Measurements from ENCODE around the gene PLXDC2.

The PLXDC2 gene

DNA sequence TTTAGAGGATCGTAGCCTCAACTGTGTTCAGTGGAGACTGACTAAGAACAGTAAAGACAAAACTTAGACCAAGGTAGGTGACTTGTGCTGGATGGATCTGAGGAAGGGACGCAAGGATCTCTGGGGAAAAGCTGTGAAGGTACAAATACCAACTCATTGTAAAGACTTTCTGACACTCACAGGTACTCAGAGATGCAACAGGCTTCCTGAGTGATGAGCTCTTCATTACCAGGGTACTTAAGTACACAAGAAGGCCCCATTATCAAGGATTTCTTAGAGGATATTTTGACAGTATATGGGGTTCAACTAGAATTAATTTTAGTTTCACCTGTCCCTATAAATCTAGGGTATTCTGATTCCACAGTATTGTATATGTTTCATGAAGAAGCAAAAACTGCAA lies 440.7 kb downstream of the PLXDC2 start:
- no peak overlapping the region for H3K4me3 ChIP-seq (ENCODE audit: low read length)
- no peak for TF ChIP-seq ZNF274 (IDR thresholded peaks at IDR 0.05; ENCODE audit: low read depth, low read length)

DNA sequence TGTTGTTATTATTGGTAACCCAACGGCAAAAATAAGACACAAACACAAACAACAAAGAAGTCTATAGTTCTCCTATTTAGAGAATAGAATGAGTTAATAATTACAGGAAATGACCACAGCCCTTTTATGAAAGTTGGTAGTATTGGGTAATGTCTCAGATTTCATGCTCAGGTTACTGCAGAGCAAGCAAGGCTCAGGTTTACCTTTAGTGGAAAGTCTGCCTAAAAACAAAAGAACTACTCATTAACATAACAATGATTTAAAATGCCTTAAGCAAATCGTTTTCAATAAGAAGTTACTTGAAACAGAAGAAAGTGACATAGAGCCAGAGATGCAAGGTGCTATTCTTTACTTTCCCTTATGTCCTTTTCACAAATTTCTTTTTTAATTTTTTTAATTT lies 441.2 kb downstream of the PLXDC2 start:
- TF ChIP-seq ZNF274 (IDR thresholded peaks at IDR 0.05; ENCODE audit: low read depth, low read length) = no peak
- no peak overlapping the region for H3K4me3 ChIP-seq (ENCODE audit: low read length)

DNA sequence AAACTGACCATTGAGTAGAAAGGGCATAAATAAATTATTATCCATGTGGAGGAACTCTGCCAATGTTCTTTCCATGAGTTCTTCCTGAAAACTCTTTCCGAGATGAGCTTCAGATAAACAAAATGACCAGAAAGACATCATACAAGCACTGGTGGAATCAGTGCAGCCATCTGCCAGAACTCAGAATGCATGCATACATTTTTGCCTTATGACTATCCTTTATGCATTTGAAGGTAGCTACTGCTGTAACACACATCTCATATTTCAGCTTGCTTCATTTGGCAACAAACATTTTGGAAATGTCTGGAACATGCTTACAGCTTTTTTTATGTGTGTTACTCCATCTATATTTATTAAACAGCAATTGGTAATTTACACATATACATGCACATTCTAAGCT lies 448.9 kb downstream of the PLXDC2 start:
- no peak overlapping the region for H3K4me3 ChIP-seq (ENCODE audit: low read length)
- TF ChIP-seq ZNF274 (IDR thresholded peaks at IDR 0.05; ENCODE audit: low read depth, low read length) = no peak

DNA sequence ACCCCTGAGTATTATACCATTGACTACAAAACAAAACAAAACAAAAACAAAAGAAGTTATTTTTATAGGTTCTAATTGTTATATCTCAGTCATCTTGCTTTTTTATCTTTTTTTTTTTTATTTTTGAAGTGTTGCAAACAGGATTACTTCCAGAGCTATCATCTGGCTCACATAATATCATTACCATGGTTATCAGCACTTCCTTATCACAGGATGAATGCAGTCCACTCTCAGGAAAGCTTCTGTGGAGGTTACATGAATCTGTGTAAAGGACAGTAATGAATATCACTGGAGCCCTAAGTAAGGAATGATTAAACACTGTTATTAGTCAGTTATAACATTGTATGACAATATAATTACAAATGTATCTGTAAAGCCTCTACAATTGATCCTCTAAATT lies 451.5 kb downstream of the PLXDC2 start:
- no peak for TF ChIP-seq ZNF274 (IDR thresholded peaks at IDR 0.05; ENCODE audit: low read depth, low read length)
- no peak overlapping the region for H3K4me3 ChIP-seq (ENCODE audit: low read length)

DNA sequence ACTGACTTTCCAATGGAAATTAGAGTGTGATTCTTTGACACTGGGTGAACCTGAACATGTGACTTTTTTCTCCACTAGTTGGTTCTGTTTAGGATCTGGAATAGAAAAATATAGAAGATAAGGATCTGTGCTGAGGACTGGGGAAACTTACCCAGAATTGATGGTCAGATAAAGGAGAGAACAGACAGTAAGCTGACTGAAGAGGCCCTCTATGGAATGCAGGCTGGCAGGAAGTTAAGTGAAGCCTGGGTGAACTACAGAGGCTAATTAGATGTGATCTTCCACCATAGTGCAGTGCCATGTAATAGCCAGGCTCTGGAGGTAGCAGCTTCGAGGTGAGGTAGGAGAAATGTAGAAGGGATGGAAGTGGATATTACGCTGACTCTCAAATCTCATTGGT lies 455.3 kb downstream of the PLXDC2 start:
- TF ChIP-seq ZNF274 (IDR thresholded peaks at IDR 0.05; ENCODE audit: low read depth, low read length) = no peak
- H3K4me3 ChIP-seq (ENCODE audit: low read length) = no peak overlapping the region

DNA sequence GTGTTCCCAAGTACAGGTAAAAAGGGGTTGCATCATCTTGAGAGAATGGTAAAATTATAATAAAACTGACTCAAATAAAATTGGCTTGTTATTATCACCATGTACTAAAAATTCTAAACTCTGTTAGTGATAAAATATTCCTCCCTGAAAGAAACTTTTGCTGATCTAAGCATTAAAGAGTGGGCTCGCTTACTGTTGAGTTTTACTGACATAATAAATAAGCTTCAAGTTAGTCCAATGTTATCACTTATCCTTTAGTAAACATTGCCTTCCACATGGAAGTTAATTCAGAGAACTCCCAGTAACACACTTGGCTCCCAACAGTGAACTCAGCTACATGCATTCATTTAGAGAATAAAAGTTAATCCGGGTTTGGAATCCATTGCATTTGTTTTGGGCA lies 456.4 kb downstream of the PLXDC2 start:
- H3K4me3 ChIP-seq (ENCODE audit: low read length) = no peak overlapping the region
- TF ChIP-seq ZNF274 (IDR thresholded peaks at IDR 0.05; ENCODE audit: low read depth, low read length) = no peak

DNA sequence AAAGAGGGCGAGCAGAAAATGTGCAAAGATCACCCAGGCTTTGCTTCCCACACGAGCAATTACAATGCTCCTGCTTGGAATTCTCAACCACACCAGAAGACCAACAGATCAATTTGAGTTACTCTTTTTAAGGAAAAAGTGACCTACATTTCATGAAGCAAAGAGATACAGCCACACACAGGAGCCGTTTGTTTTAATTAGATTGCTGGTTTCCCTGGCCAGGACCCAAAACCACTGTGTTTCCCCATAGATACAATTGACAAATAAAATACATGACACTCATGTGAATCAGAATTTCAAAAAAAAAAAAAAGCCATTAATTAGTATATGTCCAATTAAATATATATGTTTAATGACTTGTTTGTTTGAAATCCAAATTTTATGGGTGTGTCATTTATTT lies 458.3 kb downstream of the PLXDC2 start:
- TF ChIP-seq ZNF274 (IDR thresholded peaks at IDR 0.05; ENCODE audit: low read depth, low read length) = no peak
- H3K4me3 ChIP-seq (ENCODE audit: low read length) = no peak overlapping the region

DNA sequence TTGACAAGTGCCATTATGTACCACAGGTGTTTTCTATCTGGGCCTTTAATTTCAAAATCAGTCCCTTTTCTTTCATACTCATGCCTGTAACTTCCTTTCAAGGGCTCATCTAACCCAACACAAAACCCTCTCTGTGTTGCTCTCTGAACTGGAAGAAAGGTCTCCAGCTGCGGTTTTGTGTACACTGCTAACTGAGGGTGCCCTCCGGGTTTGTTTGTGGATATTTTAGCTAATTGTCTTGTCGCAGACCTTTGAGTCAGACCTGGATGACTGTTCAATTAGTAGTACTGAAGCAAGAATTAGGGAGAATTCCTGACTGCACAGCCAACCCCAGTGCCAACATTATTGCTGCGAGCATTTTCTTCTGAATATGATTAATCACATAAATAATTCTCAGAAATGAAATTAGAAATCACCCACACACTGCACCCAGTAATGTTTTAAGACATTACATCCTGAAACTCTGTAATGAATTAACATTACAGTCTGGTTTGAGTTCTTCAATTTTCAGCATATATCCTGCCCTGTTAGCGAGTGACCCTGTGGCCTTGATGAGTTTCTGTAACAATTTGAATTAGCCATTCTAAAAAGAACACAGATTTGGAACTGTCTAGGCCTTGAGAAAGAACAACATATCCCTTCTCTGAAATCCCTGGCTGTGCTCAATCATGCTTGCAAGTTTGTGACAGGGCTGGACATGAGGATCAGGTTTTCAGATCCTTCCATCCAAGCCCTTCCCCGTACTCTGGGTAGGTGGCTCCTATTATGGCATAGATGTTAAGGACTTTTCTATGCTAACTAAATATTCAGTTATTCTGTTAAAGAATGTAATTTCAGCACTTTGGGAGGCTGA lies 460.1 kb downstream of the PLXDC2 start:
- no peak for TF ChIP-seq ZNF274 (IDR thresholded peaks at IDR 0.05; ENCODE audit: low read depth, low read length)
- H3K4me3 ChIP-seq (ENCODE audit: low read length) = no peak overlapping the region

DNA sequence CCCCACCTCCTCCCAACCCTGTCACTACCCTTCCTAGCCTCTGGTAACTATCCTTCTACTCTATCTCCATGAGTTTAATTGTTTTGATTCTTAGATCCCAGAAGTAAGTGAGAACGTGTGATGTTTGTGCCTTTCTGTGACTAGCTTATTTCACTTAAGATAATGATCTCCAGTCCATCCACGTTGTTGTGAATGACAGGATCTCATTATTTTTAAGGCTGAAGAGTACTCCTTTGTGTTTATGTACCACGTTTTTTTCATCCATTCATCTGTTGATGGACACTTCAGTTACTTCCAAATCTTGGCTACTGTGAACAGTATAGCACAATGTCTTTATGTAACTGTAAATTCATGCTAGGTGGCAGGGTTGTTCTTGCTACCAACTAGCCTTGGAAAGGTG lies 461.6 kb downstream of the PLXDC2 start:
- no peak for TF ChIP-seq ZNF274 (IDR thresholded peaks at IDR 0.05; ENCODE audit: low read depth, low read length)
- no peak overlapping the region for H3K4me3 ChIP-seq (ENCODE audit: low read length)

DNA sequence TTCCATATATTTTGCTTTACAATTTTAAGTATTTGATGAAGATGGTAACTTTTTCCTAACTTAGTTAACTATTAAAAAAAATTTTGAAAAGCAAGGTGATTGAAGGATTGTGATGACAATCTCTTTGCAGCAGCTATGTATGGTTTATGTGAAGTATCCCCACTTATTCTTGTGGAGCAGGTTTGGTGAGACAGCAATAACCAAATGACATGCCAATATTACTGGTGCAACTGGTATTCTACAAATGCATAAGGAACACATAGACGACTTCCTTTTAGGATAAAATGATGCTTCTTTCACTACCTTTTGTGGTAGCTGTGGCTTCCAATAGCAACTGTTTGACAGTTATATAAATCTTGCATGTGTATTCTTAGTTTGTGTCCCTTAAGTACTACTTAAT lies 465.3 kb downstream of the PLXDC2 start:
- no peak overlapping the region for H3K4me3 ChIP-seq (ENCODE audit: low read length)
- no peak for TF ChIP-seq ZNF274 (IDR thresholded peaks at IDR 0.05; ENCODE audit: low read depth, low read length)

DNA sequence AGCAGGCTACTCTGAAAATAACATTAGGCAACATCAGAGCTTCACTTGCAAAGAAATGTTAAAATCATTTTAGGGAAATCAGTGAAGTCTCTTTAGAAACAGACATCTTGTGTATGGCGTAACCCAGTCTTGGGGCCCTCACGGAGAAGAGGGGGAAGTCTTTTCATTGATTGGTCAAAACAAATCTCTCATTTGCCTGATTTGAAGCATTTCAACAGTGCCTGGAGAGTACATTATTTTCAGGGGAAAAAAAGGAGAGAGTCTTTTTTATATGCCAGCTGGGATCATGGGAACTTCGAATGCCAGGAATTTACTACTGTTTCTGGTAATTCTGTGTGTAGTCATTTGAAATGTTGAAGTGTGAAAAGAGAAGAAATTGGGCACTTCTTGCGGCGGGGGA lies 471.4 kb downstream of the PLXDC2 start:
- H3K4me3 ChIP-seq (ENCODE audit: low read length) = no peak overlapping the region
- no peak for TF ChIP-seq ZNF274 (IDR thresholded peaks at IDR 0.05; ENCODE audit: low read depth, low read length)

DNA sequence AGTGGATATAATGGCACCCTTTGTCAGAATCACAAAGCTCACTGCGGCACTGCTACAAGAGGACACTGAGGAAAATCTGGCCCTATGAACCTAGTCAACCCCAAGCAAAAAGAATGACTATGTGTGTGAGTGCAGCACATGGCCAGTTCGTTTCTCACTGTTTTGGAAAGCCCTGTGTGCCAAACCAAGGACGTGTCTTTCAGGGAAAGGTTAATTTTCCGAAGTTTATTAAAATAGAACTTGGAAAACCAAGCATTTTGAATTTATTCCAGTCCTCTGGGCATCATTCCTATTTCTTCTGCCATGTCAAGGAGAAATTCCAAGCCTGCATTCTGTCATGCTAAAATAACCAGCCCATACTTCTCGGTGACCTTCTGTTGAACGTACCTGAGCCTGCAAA lies 471.8 kb downstream of the PLXDC2 start:
- no peak overlapping the region for H3K4me3 ChIP-seq (ENCODE audit: low read length)
- no peak for TF ChIP-seq ZNF274 (IDR thresholded peaks at IDR 0.05; ENCODE audit: low read depth, low read length)

DNA sequence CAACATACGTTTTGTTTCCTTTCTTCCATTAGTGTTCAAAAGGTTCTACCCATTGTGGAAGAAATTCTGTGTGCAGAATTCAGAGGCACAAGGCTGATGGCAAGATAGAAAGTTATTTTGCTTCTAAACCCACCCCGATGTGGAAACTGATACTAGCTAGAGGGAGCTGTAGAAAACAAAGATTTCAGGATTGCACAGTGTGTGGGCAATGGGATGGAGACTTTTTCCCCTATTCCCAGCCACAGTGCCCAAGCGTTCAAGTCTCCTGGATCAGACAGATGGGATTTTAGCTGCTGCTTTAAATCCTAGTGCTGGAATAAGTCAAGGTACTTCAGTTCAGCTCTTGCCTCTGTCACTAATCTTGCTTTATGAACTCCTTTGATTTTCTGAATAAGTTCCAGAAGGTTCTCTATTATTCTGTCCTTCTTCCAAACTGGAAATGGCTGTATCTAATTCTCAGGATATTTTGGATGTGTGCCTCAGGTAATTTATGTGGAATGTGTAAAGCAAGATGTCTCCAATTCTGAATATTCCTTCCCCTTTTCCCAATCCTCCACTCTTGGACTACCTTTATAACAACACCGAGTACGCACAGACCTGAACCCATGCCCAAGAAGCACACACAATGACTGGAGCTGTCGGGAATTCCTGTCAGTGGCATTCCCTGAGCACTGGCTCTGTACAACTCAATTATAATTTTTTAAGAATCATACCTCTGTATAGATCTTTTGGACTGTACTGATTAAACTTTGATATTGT lies 473.0 kb downstream of the PLXDC2 start:
- no peak for TF ChIP-seq ZNF274 (IDR thresholded peaks at IDR 0.05; ENCODE audit: low read depth, low read length)
- no peak overlapping the region for H3K4me3 ChIP-seq (ENCODE audit: low read length)

DNA sequence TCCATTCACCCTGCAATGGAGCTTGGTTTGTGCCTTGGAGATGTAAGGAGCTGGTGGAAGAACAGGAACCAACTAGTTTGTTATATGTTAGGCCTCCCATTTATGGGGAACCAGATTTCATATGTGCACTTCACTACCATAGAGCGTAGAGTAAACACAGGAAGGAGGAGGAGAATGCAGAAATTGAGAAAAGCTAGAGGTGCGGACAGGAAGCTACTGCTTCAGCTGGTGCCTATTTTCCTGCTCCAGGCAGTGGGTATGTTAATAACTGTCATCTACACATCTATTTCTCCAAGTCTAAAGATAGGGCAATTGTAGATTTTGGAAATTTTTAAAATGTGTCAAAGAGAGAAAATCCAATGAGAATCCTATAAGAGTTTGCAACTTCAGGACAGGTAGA lies 482.2 kb downstream of the PLXDC2 start:
- TF ChIP-seq ZNF274 (IDR thresholded peaks at IDR 0.05; ENCODE audit: low read depth, low read length) = no peak
- no peak overlapping the region for H3K4me3 ChIP-seq (ENCODE audit: low read length)

DNA sequence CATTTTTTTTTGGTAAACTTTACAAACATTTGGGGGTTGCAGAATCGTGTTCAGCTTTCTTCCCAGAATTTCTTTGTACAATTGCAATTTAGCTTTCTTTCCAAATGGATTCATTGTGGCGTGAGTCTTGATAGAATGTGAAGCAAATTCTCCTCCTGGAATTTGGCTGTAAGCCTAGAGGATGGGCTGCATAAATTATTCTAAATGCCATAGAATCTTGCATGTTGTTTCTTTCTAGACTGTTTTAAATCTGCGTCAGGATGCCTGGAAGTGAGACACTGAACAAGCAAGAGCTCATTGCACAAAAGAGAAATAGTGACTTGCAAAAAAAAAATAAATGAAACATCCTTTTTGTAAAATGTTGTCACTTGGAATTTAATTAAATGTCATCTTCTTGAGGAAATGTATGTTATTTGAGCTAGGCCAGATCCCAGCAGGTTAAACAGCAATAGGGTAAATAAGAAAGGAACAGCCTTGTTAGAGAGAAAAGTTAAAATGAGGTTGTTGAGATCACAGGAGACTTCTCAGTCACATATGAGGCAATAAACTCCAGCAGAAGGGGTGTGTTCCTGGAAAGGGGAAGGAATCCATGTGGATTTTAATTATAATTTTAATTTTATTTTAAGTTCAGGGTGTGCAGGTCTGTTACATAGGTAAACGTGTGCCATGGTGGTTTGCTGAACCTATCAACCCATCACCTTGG lies 483.0 kb downstream of the PLXDC2 start:
- H3K4me3 ChIP-seq (ENCODE audit: low read length) = no peak overlapping the region
- no peak for TF ChIP-seq ZNF274 (IDR thresholded peaks at IDR 0.05; ENCODE audit: low read depth, low read length)

Measured in GM08714 (cell line).